Measurements from ENCODE around the gene KATNA1. TPM values are rescaled to one million over a fixed set of nuclear protein-coding genes. Genes with fewer than 3 reads are reported as not detected.

Gene KATNA1
- polyA plus RNA-seq, 1 of the 3 experiments (the other 2 are of a cell fraction), result 13.2 TPM

GRCh38 chr6:149592983-149593382, 55.5 kb downstream of the KATNA1 start (continued):
- no peak for TF ChIP-seq REST (IDR thresholded peaks at IDR 0.05; ENCODE audit: low read depth, low read length)
- TF ChIP-seq POLR2AphosphoS5 (IDR thresholded peaks at IDR 0.05; ENCODE audit: low read depth, low read length), result no peak
- no peak for TF ChIP-seq USF1 (IDR thresholded peaks at IDR 0.05; ENCODE audit: borderline replicate concordance, low read depth)

- POLR2A ChIA-PET, result no interaction called here
- CTCF ChIA-PET, result interaction anchor here (1.7 kb wide), 1 partner anchor 9 kb away, joined by 3 read pairs; no protein-coding TSS in a partner anchor
Measured at GRCh38 chr6:149586149-149586548, 62.4 kb downstream of the KATNA1 start.

GRCh38 chr6:149581349-149581748, 67.2 kb downstream of the KATNA1 start:
- ChIA-PET CTCF (interaction anchor here (1.8 kb wide), 1 partner anchor 11 kb away, joined by 4 read pairs; no protein-coding TSS in a partner anchor), POLR2A (no interaction called here)
- Histone ChIP-seq H3K4me3 (ENCODE audit: low read depth in 2 of 2, low read length in 1 of 2) (no peak overlapping the region), H3F3A (replicated peaks; ENCODE audit: insufficient read depth) (peaks cover 3% of the 10 kb centered on the region), H3K27me3 (ENCODE audit: insufficient read depth) (no peaks in the 10 kb centered on the region), H3K9me2 (no peaks in the 10 kb centered on the region), H3K4me1 (ENCODE audit: control insufficient read depth in 1 of 2, insufficient read depth in 2 of 2, low read depth in 1 of 2, low read length in 1 of 2) (no peaks in the 10 kb centered on the region), H2AFZ (ENCODE audit: low read depth) (no peak overlapping the region), H3K9me3 (no peaks in the 10 kb centered on the region), H3K27ac (ENCODE audit: low read depth in 2 of 2, low read length in 1 of 2) (no peak overlapping the region), H3K4me2 (no peak overlapping the region), H3K36me3 (replicated peaks in 1 of 2; ENCODE audit: control insufficient read depth in 1 of 2, insufficient read depth in 2 of 2, low read length in 1 of 2) (peaks cover 18 to 26% of the 10 kb centered on the region in 2 experiments), H3K79me2 (ENCODE audit: insufficient read depth) (peaks cover 2% of the 10 kb centered on the region; the same call in 1 of the 2 replicates), H4K20me1 (ENCODE audit: insufficient read depth) (no peaks in the 10 kb centered on the region), H3K9ac (no peak overlapping the region)
- DNase-seq, result no peak
- WGBS (ENCODE audit: low lambda C conversion rate), result 97% methylated on average over 5 of the region's 5 CpGs
- TF ChIP-seq USF1 (IDR thresholded peaks at IDR 0.05; ENCODE audit: borderline replicate concordance, low read depth) (no peak), ELF1 (IDR thresholded peaks at IDR 0.05) (no peak), SMC3 (IDR thresholded peaks at IDR 0.05; ENCODE audit: low read depth, low read length) (no peak), USF2 (IDR thresholded peaks at IDR 0.05; ENCODE audit: borderline replicate concordance, low read depth, low read length) (no peak), YY1 (IDR thresholded peaks at IDR 0.05; ENCODE audit: low read depth) (no peak), EP300 (IDR thresholded peaks at IDR 0.05; ENCODE audit: borderline replicate concordance in 1 of 2, low read depth in 1 of 2, low read length in 1 of 2) (no peak)

More at GRCh38 chr6:149586149-149586548, 62.4 kb downstream of the KATNA1 start:
- H2AFZ ChIP-seq (ENCODE audit: low read depth), result no peak overlapping the region
- no peak for DNase-seq
- no peaks in the 10 kb centered on the region for H3K4me1 ChIP-seq (ENCODE audit: control insufficient read depth in 1 of 2, insufficient read depth in 2 of 2, low read depth in 1 of 2, low read length in 1 of 2)
- no peak overlapping the region for H3K9ac ChIP-seq
- H4K20me1 ChIP-seq (ENCODE audit: insufficient read depth), result no peaks in the 10 kb centered on the region
- no peak overlapping the region for H3K4me3 ChIP-seq (ENCODE audit: low read depth in 2 of 2, low read length in 1 of 2)
- no peak overlapping the region for H3K4me2 ChIP-seq
- no peaks in the 10 kb centered on the region for H3K9me3 ChIP-seq
- H3K9me2 ChIP-seq, result no peaks in the 10 kb centered on the region
- no peaks in the 10 kb centered on the region for H3K27me3 ChIP-seq (ENCODE audit: insufficient read depth)
- TF ChIP-seq TAF1 (IDR thresholded peaks at IDR 0.05; ENCODE audit: borderline replicate concordance, low read depth, low read length), result no peak
- TF ChIP-seq JUND (IDR thresholded peaks at IDR 0.05), result no peak
- no peak for TF ChIP-seq FOXJ3 (CRISPR knock-in tag; IDR thresholded peaks at IDR 0.05)
- no peak for TF ChIP-seq EZH2phosphoT487 (IDR thresholded peaks at IDR 0.05; ENCODE audit: borderline replicate concordance, low read depth)
- no peak for TF ChIP-seq MAX (IDR thresholded peaks at IDR 0.05; ENCODE audit: low read depth)
- TF ChIP-seq MXI1 (IDR thresholded peaks at IDR 0.05; ENCODE audit: low read depth, low read length), result no peak
- TF ChIP-seq GABPA (IDR thresholded peaks at IDR 0.05; ENCODE audit: low read depth), result no peak
- 93% methylated on average over 2 of the region's 2 CpGs for WGBS (ENCODE audit: low lambda C conversion rate)
- no peak overlapping the region for H3K27ac ChIP-seq (ENCODE audit: low read depth in 2 of 2, low read length in 1 of 2)
- H3F3A ChIP-seq (replicated peaks; ENCODE audit: insufficient read depth), result peaks cover 3% of the 10 kb centered on the region
- no peaks in the 10 kb centered on the region for H3K79me2 ChIP-seq (ENCODE audit: insufficient read depth)
- peaks cover 29 to 35% of the 10 kb centered on the region in 2 experiments for H3K36me3 ChIP-seq (replicated peaks in 1 of 2; ENCODE audit: control insufficient read depth in 1 of 2, insufficient read depth in 2 of 2, low read length in 1 of 2)
